Activated CD4-positive, alpha-beta T cell treated with anti-CD3 and anti-CD28 coated beads, Interleukin-2, Interleukin-6, amounts not matched to agents 100 ng/mL and 50 ng/mL, durations not matched to agents 16 hours and 8 hours (primary cell): Measurements from ENCODE around the gene CDK10.
"Not testable (repeated sequence)": the region's sequence is repeated elsewhere in the genome, so short reads cannot be mapped to it uniquely, and the experiment has no call there.

ENCODE experiments used
- DNase-seq: peaks from one replicate; pipeline ENCODE4 v3.0.0-alpha.2; 2020

The CDK10 gene

GRCh38 chr16:89697161-89697615, 10.7 kb downstream of the CDK10 start:
- no peak for DNase-seq

- no peak for DNase-seq
Measured at GRCh38 chr16:89697616-89698331, 11.3 kb downstream of the CDK10 start.

DNA sequence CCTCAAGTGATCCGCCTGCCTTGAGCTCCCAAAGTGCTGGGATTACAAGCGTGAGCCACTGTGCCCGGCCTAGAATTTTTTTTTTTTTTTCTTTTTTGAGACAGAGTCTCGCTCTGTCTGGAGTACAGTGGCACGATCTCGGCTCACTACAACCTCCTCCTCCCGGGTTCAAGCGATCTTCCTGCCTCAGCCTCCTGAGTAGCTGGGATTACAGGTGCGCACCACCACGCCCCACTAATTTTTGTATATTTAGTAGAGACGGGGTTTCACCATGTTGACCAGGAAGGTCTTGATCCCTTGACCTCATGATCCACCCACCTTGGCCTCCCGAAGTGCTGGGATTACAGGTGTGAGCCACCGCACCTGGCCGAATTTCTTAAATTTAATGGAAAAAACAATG, 12.2 kb downstream of the CDK10 start:
- DNase-seq = not testable (repeated sequence)

- not testable (repeated sequence) for DNase-seq
Measured at GRCh38 chr16:89699629-89700099, 13.2 kb downstream of the CDK10 start.

GRCh38 chr16:89700100-89700648, 13.7 kb downstream of the CDK10 start:
- peak; percentile 96 for DNase-seq

DNA sequence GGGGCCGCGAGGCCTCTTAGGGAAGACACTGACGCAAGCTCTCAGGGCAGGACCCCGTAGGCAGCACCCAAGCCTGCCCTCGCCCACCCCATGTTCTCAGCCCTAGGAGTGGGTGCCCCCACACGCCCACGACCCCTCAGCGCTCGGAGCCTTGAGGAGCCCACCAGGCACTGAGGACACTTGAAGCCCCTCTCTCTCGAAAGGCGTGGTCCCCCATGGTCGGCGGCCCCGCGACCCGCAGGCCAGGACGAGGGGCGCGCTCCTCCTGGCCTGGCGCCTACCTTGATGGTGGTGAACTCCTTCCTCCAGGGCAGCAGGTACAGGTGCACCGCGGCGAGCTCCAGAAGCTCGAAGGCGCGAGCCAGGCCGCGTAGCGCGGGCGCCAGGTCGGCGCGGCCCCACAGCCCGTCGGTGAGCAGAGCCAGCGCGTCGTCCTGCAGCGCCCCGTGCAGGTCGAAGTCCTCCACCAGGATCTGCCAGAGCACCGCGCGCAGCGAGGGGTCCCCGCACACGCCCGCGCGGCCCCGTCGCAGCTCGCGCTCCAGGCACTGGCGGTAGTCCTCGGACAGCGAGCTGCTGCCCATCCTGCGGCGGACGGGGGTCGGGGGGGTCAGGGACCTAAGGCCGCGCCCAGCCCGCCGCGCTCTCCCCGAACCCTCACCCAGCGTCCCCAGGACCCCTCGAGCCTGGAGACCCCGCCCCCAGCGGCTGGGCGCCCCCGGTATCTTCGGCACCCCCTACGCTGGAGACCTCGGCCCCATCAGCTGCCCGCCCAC, 14.3 kb downstream of the CDK10 start:
- DNase-seq = peak; percentile 49

DNA sequence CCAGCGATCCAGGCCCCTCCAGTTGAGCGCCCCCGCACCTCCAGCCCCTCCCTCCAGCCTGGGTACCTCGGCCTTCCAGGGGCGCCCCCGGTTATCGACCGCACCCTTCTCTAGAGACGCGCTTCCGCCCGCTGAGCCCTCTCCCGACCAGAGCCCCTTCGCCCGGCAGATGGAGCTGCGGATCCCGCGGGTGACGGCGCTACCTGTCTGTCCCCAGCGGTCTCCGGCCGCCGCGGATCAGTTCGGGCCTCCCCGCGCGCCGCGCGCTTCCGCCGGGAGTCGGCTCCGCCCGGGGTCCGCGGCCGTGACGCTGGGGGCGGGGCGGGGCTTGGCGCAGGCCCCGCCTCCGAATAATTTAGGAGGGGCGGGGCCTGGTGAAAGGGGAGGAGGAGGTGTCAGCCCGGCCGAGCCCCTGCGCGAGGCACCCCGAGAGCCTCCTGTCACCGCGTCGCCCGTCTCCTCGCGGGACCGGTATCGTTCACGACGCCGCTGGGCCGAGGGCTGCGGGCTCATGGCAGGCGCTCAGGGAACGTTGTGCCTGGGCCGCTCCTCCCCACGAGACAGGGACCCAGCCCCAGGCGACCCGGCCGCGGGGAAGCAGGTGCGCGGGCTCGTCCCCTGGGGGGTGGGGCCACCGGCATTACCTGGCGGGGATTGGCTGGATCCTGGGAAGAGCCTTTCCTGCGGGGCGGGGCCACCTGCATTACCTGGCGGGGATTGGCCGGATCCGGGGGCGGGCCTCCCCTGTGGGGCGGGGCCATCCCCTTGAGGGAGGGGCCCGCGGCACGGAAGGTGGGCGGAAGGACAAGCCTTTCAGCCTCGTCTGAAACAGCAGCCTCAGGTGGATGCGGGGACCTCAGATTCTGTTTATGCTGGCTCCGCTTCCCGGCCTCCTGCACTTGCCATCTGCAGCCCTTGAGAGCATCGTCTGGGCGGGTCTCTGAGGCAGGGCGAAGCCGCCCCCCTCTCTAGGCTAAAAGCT, 15.2 kb downstream of the CDK10 start, which contains the start of gene SPATA2L:
SPATA2L (minus strand) TSS at position 281 of the 982 bp plus-strand sequence. CDS start 473 bp downstream, outside the sequence.
- peak; percentile 97 for DNase-seq

GRCh38 chr16:89704281-89704680, 17.8 kb downstream of the CDK10 start:
- DNase-seq = no peak

- no peak for DNase-seq
Measured at GRCh38 chr16:89705006-89705405, 18.5 kb downstream of the CDK10 start.

- DNase-seq = no peak
Measured at GRCh38 chr16:89706518-89707260, 20.2 kb downstream of the CDK10 start.

GRCh38 chr16:89707695-89708094, 21.2 kb downstream of the CDK10 start:
- DNase-seq = no peak

DNA sequence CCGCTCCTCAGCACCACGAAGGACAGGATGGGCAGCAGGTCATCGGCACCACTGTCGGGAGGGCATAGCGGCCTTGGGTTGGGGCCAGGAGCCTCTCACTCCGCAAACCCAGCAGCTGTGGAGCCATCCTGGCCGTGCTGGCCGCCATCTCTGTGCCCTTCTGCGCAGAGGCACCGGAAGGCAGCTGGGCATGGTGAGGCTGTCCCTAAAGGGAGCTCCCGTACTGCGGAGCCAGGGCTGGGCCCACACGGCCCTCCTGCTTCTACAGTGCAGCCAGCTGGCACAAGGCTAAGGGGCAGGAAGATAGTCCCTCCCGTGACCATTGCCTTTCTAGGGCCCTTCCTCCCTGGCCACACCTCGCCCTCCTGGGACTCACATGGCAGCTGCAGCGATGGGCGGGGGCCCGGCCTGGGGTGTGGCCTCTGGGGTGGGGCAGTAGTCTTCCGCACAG, 22.0 kb downstream of the CDK10 start:
- no peak for DNase-seq

- DNase-seq = no peak
Measured at GRCh38 chr16:89709166-89709565, 22.7 kb downstream of the CDK10 start.

- DNase-seq = no peak
Measured at GRCh38 chr16:89709716-89710432, 23.4 kb downstream of the CDK10 start.

GRCh38 chr16:89710709-89711564, 24.4 kb downstream of the CDK10 start:
- no peak for DNase-seq

DNA sequence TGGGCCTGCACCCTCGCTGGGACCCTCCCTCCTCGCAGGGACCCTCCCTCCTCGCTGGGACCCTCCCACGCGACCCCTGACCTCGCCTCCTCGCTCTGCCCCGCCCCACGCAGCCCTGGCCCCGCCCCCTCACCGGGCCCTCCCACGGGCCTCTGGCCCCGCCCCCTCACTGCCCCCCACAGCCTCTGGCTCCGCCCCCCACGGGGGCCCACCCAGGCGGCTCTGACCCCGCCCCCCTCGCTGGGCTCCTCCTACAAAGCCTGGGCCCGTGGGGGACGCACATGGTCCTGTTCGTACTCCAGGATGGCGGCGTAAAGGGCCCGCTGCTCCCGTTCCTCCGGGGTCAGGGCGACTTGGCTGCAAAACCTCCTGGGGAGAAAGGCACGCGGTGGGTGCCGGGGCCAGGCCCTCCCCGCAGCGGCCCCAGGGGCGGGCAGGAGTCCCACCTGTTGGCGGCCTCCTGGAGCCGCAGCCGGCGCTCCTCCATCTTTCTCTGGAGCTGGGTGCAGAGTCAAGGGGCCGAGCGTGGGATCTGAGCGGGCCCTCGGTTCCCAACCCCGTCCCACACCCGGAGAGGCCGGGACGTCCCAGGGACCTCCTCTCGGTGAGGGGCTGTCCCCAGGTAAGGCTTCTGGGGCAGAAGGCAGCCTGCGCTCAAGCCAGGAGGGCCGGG, 25.2 kb downstream of the CDK10 start:
- peak; percentile 92 for DNase-seq

DNA sequence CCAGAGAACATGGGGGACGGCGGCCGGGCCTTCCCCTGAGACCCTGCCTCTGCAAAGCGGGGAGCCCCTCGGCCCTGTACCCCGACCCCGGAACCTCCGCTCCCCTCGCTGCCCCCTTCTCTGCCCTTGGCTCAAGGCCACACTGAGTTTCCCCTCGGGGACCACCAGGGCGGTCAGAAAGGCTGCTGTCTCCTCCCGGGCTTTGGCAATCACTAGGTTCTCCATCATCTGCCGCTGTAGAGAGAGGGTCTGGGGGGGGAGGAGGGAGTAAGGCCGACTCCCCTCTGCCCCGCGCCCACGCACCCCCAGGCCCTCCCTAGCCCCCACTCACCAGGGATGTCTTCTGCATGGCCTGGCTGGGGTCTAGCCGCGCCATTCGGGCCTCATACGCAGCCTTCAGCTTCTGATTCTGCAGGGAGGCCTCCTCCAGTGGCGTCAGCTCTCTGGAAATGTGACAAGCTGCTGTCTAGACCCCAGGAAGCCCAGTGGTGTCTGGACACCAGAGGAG, 25.8 kb downstream of the CDK10 start:
- DNase-seq = no peak

DNA sequence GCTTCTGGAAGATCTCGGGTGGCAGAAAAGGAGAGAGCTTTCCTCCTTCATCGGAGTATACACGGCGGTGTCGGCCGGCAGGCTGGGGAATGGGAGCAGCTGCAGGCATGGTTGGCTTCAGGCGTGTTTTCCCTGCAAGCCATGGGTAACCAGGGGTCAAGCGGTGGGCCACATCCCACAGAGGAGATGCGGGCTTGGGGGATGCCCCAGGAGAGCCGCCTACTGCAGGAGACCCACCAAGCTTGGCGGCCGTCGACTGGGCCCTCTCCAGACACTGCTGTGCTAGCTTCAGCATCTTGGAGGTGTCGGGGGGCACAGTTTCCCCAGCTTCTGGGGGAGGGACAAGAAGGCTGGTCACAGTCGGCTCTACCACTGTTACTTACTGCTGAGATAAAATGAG, 30.0 kb downstream of the CDK10 start:
- no peak for DNase-seq
